ENCODE measurements around the gene NCBP2L.

- TF ChIP-seq CTCF (tag by site-specific recombination; IDR thresholded peaks at IDR 0.05) = no peak
- no peak for TF ChIP-seq RBAK (tag by site-specific recombination; IDR thresholded peaks at IDR 0.05)
- no peak for TF ChIP-seq SETDB1 (IDR thresholded peaks at IDR 0.05; ENCODE audit: insufficient read length, low read length)
- TF ChIP-seq ZNF121 (tag by site-specific recombination; IDR thresholded peaks at IDR 0.05) = no peak
- no peak for TF ChIP-seq ZNF704 (tag by site-specific recombination; IDR thresholded peaks at IDR 0.05)
- TF ChIP-seq YY1 (tag by site-specific recombination; IDR thresholded peaks at IDR 0.05) = no peak
- no peak for TF ChIP-seq ZBTB11 (tag by site-specific recombination; conservative IDR thresholded peaks at IDR 0.05; ENCODE audit: low read depth)
- TF ChIP-seq ZNF274 (IDR thresholded peaks at IDR 0.05; ENCODE audit: low read length) = no peak
- TF ChIP-seq ZNF274 (tag by site-specific recombination; IDR thresholded peaks at IDR 0.05; ENCODE audit: borderline replicate concordance) = no peak
- TF ChIP-seq ZNF501 (tag by site-specific recombination; IDR thresholded peaks at IDR 0.05) = no peak
- no peak for TF ChIP-seq WT1 (tag by site-specific recombination; IDR thresholded peaks at IDR 0.05)
- no peak for TF ChIP-seq ZNF560 (tag by site-specific recombination; IDR thresholded peaks at IDR 0.05; ENCODE audit: borderline replicate concordance)
- no peak for TF ChIP-seq ZNF112 (tag by site-specific recombination; IDR thresholded peaks at IDR 0.05)
These were observed 45.5 kb downstream of the NCBP2L start for GRCh38 chrX:107823042-107823441.
